Neural progenitor cell (in vitro differentiated cells): ENCODE results near the gene CCDC107.

Experiments
- CTCF ChIP-seq: fragments of 200-600 bp; sonication (generic); IDR thresholded peaks from 2 replicates; pipeline ENCODE4 v1.5.1; 2017; ENCODE audit warnings: antibody characterized with exemption, mild to moderate bottlenecking
- EZH2 ChIP-seq: fragments of 200-600 bp; sonication (generic); IDR thresholded peaks from 2 replicates; pipeline ENCODE4 v1.6.1; 2017; ENCODE audit warnings: antibody characterized with exemption, mild to moderate bottlenecking, moderate library complexity

- no peak for TF ChIP-seq CTCF
- no peak for TF ChIP-seq EZH2
These were observed 1.2 kb downstream of the CCDC107 start for GRCh38 chr9:35659340-35659739.
